Fibroblast of villous mesenchyme (primary cell): Measurements from ENCODE around the gene RHOF. TPM values are rescaled to one million over a fixed set of nuclear protein-coding genes. Genes with fewer than 3 reads are reported as not detected.
A peak's percentile ranks its signal among the peaks of the same experiment; 100 is the strongest.

Experiments used
- DNase-seq: peaks from one replicate; pipeline ENCODE4 v3.0.0-alpha.2; 2010; ENCODE audit warnings: low read depth
- H3K4me3 ChIP-seq: 2 replicates; pipeline ENCODE4 v1.5.1; 2011; ENCODE audit warnings: low read depth, mild to moderate bottlenecking, low read length
- total RNA-seq: library from RNA; depleted of rRNA; stranded (reverse); fragments of >200 nt; gene quantifications from 2 replicates; pipeline ENCODE4 v1.2.3, GENCODE V29; 2012
- TF ChIP-seq, protein P1 (sequence below): IDR thresholded peaks from 2 replicates; pipeline ENCODE4 v1.5.1; 2012; ENCODE audit warnings: low read depth, mild to moderate bottlenecking, low read length; ENCODE audit not compliant: insufficient read depth

Gene RHOF
- total RNA-seq, 1 donor = 11.7 TPM

- DNase-seq = no peak
- TF ChIP-seq, protein P1, sequence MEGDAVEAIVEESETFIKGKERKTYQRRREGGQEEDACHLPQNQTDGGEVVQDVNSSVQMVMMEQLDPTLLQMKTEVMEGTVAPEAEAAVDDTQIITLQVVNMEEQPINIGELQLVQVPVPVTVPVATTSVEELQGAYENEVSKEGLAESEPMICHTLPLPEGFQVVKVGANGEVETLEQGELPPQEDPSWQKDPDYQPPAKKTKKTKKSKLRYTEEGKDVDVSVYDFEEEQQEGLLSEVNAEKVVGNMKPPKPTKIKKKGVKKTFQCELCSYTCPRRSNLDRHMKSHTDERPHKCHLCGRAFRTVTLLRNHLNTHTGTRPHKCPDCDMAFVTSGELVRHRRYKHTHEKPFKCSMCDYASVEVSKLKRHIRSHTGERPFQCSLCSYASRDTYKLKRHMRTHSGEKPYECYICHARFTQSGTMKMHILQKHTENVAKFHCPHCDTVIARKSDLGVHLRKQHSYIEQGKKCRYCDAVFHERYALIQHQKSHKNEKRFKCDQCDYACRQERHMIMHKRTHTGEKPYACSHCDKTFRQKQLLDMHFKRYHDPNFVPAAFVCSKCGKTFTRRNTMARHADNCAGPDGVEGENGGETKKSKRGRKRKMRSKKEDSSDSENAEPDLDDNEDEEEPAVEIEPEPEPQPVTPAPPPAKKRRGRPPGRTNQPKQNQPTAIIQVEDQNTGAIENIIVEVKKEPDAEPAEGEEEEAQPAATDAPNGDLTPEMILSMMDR = no peak
- no peak overlapping the region for H3K4me3 ChIP-seq
Observed at GRCh38 chr12:121808623-121809022, 15.1 kb upstream of the RHOF start.

- no peak for DNase-seq
- TF ChIP-seq, protein P1 = no peak
- no peak overlapping the region for H3K4me3 ChIP-seq
Observed at GRCh38 chr12:121807642-121808347, 14.3 kb upstream of the RHOF start.

DNA sequence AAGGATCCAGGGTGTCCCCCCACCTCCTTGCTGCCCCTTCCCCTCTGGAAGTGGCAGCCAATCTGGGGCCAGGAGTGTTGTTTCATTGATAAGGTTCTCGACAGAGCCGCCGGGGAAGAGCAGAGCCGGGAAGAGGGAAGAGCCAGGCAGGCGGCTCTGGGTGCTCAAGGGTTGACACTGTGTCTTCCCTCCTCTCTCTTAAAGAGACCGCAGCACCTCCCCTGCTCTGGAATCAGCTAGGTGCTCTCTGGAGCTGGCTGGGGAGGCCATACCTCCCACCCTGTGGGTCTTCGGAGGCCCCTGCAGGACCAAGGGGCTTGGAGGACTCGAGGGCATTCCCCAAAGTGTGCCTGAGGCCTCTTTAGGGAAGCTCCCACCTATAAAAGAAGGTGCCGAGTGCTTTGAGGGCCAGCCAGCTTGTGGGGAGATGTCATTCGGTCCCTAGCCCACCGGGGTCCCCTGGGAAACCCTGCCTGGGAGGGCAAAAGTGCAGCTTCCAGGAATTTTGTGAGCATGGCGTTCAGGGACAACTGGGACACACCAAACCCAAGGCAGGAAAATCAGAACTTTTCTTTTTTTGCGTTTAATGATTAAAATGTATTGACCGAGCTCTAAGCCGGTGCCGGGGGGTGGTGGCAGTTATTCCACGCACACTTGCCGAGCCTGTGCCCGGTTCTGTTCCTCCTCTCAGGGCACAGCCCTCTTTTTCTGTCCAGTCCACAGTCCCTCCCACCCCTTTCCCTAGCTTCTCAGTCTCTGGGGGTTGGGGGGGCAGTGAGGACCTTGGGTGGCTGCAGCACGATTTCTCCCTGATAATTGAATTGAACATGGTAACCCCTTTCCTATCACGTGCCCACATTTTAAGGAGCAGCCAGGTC, 13.3 kb upstream of the RHOF start:
- peak; percentile 36 for DNase-seq
- TF ChIP-seq, protein P1 = no peak
- peak overlapping the region; percentile 82 for H3K4me3 ChIP-seq

- DNase-seq = no peak
- TF ChIP-seq, protein P1 = no peak
- peak overlapping the region; percentile 82 for H3K4me3 ChIP-seq
Observed at GRCh38 chr12:121806009-121806545, 12.6 kb upstream of the RHOF start.

DNA sequence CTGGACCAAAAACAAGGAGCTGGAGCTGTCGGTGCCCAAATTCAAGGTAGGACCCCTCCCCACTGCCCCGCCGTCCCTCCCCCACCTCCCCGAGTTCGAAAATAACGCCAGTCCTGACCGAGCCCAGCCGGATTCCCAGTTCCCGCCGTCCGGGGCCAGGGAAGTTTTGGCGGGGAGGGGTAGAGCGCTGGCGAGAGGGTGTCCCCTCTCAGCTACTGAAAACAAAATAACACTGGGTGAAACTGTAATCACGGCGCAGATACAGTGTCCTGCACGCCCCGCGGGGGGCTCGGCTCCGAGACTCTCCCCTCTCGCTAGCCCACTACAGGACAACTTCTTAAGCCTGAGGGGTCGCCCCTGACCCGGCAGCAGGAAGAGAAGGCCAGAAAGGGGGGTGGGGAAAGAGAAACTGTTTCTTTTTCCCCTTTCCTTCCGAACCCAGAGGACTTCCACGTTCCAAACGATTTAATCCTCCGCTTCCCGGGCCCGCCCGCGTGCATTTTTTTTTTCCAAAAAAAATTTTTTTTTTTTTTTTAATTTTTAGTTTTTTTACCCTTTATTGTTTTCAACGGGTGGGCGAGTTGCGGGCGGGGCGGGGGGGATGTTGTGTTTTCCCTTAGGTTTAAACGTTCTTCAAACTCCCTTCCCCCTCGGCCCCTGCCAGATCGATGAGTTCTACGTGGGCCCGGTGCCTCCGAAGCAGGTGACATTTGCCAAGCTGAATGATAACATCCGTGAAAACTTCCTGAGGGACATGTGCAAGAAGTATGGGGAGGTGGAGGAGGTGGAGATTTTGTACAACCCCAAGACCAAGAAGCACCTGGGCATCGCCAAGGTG, 11.9 kb upstream of the RHOF start:
- DNase-seq = peak; percentile 50
- TF ChIP-seq, protein P1 = no peak
- H3K4me3 ChIP-seq = peak overlapping the region; percentile 82

DNA sequence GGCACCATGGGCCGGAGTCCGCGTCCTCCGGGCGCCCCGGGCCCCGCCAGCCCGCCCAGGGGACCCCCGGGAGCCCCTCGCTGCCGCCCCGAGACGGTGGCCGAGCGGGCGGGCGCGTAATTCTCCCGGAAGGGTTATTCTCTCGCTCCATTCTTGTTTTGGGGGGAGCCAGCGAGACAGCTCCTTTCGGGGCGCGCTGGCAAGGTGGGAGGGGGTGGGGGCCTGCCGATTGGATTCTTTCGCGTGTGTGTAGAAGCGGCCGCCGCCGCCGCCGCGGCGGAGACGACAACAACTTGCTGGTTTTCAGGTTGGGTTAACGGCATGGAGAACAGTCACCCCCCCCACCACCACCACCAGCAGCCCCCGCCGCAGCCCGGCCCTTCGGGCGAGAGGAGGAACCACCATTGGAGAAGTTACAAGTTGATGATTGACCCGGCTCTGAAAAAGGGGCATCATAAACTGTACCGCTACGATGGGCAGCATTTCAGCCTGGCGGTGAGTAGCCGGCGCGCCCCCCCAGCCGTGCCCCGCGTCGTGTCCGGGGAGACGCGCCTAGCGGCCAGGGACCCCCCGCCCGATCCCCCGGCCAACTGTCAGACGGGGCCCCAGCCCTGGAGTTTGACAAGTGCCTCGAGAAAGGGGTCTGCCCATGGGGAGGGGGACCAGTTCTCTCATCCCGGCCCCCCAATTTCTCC, 11.1 kb upstream of the RHOF start:
- TF ChIP-seq, protein P1 = no peak
- DNase-seq = peak; percentile 38
- peak overlapping the region; percentile 82 for H3K4me3 ChIP-seq
